ENCODE results near the gene C1orf21. TPM values are rescaled to one million over a fixed set of nuclear protein-coding genes. Genes with fewer than 3 reads are reported as not detected.

C1orf21 gene
- total RNA-seq, 1 donor from 2014 or later: 49.5 TPM

GRCh38 chr1:184513421-184513820 lies 126.6 kb downstream of the C1orf21 start:
- DNase-seq (ENCODE audit: low spot score): no peak

- DNase-seq (ENCODE audit: low spot score): no peak
These were observed 127.1 kb downstream of the C1orf21 start for GRCh38 chr1:184513966-184514365.

- DNase-seq (ENCODE audit: low spot score): no peak
These were observed 127.6 kb downstream of the C1orf21 start for GRCh38 chr1:184514447-184514846.

- DNase-seq (ENCODE audit: low spot score): no peak
These were observed 130.3 kb downstream of the C1orf21 start for GRCh38 chr1:184517130-184517529.

GRCh38 chr1:184518736-184519357 lies 132.0 kb downstream of the C1orf21 start:
- no peak for DNase-seq (ENCODE audit: low spot score)

- DNase-seq (ENCODE audit: low spot score): no peak
These were observed 133.5 kb downstream of the C1orf21 start for GRCh38 chr1:184520336-184520735.

- no peak for DNase-seq (ENCODE audit: low spot score)
These were observed 137.4 kb downstream of the C1orf21 start for GRCh38 chr1:184524248-184524647.

GRCh38 chr1:184527402-184527801 lies 140.6 kb downstream of the C1orf21 start:
- DNase-seq (ENCODE audit: low spot score): no peak

GRCh38 chr1:184530226-184530625 lies 143.4 kb downstream of the C1orf21 start:
- no peak for DNase-seq (ENCODE audit: low spot score)

GRCh38 chr1:184531296-184531695 lies 144.5 kb downstream of the C1orf21 start:
- DNase-seq (ENCODE audit: low spot score): no peak

GRCh38 chr1:184532199-184532598 lies 145.4 kb downstream of the C1orf21 start:
- DNase-seq (ENCODE audit: low spot score): no peak

- DNase-seq (ENCODE audit: low spot score): no peak
These were observed 146.2 kb downstream of the C1orf21 start for GRCh38 chr1:184533049-184533448.

GRCh38 chr1:184533915-184534314 lies 147.1 kb downstream of the C1orf21 start:
- DNase-seq (ENCODE audit: low spot score): no peak

- no peak for DNase-seq (ENCODE audit: low spot score)
These were observed 147.9 kb downstream of the C1orf21 start for GRCh38 chr1:184534690-184535089.

GRCh38 chr1:184535191-184535970 lies 148.6 kb downstream of the C1orf21 start:
- DNase-seq (ENCODE audit: low spot score): no peak

GRCh38 chr1:184536246-184536985 lies 149.6 kb downstream of the C1orf21 start:
- DNase-seq (ENCODE audit: low spot score): no peak

GRCh38 chr1:184539580-184539979 lies 152.8 kb downstream of the C1orf21 start:
- no peak for DNase-seq (ENCODE audit: low spot score)

GRCh38 chr1:184541537-184542152 lies 154.8 kb downstream of the C1orf21 start:
- DNase-seq (ENCODE audit: low spot score): no peak

GRCh38 chr1:184542291-184542690 lies 155.5 kb downstream of the C1orf21 start:
- DNase-seq (ENCODE audit: low spot score): no peak

- DNase-seq (ENCODE audit: low spot score): no peak
These were observed 158.8 kb downstream of the C1orf21 start for GRCh38 chr1:184545601-184546000.

- no peak for DNase-seq (ENCODE audit: low spot score)
These were observed 165.6 kb downstream of the C1orf21 start for GRCh38 chr1:184552446-184552845.

- DNase-seq (ENCODE audit: low spot score): no peak
These were observed 167.0 kb downstream of the C1orf21 start for GRCh38 chr1:184553845-184554244.
